Measurements from ENCODE around the gene ZNF846.
"Not testable (repeated sequence)": the region's sequence is repeated elsewhere in the genome, so short reads cannot be mapped to it uniquely, and the experiment has no call there.

ZNF846 gene

DNA sequence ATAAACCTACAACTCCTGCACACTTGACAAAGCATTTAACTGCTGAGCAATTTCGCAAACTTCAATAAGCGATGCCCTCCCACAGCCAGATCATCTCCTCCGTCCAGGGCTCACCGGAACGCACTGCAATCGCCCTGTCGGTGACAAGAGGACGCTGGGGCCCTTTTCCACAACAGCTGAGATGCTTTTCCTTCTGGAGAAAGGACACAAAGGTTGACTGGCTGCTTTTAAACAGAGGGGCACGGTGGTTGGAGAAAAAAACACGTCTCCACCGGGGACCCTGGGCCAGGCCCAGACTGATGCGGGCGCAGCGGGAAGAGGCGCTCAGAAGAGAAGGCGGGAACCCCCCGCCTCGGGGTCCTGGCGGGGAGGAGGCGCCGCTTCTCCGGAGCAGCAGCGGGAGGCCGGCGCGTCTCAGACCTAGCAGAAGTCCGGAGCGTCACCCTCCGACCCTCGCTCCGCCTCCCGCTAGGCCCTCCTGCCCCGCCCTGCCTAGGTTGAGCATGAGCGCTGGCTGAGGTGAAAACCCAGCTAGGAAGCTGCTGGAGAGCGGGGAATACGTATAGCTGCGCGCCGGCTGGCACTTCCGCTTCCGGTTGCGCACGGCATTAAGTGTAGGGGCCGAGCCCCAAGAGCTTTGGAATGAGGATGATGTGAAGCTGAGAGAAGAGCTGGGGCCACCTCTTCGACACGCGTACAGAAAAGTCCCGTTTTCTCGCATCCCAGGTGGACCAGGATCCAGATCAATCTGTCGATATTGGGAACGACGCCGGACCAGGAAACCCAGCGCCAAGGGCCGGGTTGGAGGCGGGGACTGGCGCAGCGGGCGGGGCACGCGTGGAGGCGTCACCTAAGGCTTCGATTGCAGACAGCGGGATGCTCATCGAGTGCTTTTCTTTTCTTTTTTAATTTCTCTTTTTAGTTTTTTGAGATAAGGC lies at the start of gene ZNF846:
Gene ZNF846 (minus strand): TSS at position 564 of the 938 bp plus-strand sequence. CDS start 3,788 bp downstream, outside the sequence.
- peak; percentile 88 for DNase-seq (ENCODE audit: low read depth)

GRCh38 chr19:9818175-9818733 lies 49.7 kb upstream of the ZNF846 start:
- DNase-seq (ENCODE audit: low read depth) = no peak
- H3K4me3 ChIP-seq (ENCODE audit: low read depth, low read length) = peak overlapping the region; percentile 100

More for the DNA sequence above, at the start of gene ZNF846:
- peak within 1 kb of the TSS; percentile 81 for H3K4me3 ChIP-seq (ENCODE audit: low read depth, low read length)

DNA sequence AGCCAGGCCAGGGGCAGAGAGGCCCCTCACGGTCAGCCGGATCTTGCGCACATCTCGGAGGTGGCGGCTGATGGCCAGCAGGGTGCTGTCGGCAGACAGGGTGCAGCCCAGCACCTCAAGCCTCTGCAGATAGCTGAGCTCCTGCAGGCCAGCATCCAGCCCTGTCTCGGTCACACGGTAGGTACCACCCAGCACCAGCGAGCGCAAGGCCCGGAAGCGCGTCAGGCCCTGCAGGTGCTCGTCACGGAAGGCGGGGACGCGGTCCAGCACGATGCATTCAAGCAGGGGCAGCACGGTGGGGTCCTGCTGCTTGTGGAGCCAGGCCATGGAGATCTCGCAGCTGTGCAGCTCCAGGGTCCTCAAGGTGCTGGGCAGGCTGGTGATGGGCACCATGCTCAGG lies 42.6 kb upstream of the ZNF846 start:
- no peak overlapping the region for H3K4me3 ChIP-seq (ENCODE audit: low read depth, low read length)
- DNase-seq (ENCODE audit: low read depth) = no peak

- no peak for DNase-seq (ENCODE audit: low read depth)
- H3K4me3 ChIP-seq (ENCODE audit: low read depth, low read length) = no peak overlapping the region
Measured at GRCh38 chr19:9808855-9809824, 40.6 kb upstream of the ZNF846 start.

DNA sequence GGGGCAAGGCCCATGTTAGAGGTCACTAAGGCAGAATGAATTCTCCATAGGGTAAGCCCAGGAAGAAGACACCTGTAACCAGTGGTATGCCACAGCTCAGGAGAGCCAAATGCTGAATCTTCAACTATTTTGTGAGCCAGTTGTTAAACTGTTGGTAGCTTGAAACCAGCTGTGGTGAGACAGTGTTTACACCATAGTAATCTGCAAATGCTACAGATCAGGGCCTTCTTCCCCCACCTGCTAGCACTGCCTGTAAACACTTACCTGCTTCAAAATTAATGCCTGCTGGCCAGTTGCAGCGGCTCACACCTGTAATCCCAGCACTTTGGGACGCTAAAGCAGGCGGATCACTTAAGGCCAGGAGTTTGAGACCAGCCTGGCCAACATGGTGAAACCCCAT lies 38.3 kb upstream of the ZNF846 start:
- no peak for DNase-seq (ENCODE audit: low read depth)
- H3K4me3 ChIP-seq (ENCODE audit: low read depth, low read length) = no peak overlapping the region

DNA sequence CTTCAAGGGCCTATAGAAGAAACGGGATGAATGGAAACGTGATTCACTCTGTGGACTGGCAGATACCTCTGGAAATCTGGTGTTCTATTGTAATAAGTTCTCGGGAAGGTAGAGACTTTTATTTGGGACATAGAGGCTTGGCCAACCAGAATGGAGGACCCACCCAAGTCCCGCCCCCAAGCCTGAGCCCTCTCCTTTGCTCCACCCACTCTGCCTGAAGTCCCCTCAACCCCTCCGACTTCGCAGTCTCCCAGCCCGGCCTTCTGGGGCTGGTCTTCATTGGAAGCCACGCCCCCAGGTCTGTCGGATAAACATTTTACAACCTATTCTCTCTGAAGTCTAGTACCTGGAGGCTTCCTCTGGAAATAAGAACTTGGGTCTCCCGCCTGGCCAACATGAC lies 33.4 kb upstream of the ZNF846 start:
- H3K4me3 ChIP-seq (ENCODE audit: low read depth, low read length) = no peak overlapping the region
- no peak for DNase-seq (ENCODE audit: low read depth)

GRCh38 chr19:9799162-9799561 lies 30.6 kb upstream of the ZNF846 start:
- no peak overlapping the region for H3K4me3 ChIP-seq (ENCODE audit: low read depth, low read length)
- DNase-seq (ENCODE audit: low read depth) = no peak

DNA sequence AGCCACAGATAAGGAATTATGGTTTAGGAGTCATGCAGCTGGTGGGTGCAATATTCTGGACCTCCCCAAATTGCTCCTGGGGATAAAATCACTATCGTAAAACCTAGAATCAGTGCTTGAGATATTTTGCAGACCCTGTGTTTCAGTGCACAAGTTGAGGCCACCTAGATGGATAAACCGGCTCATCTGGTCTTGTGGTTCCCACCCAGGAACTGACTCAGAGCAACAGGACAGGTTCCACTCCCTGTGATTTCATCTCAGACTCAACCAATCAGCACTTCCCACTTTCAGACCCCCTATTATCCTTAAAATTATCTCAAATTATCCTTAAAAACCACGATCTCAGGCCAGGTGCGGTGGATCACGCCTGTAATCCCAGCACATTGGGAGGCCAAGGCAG lies 29.3 kb upstream of the ZNF846 start:
- H3K4me3 ChIP-seq (ENCODE audit: low read depth, low read length) = no peak overlapping the region
- DNase-seq (ENCODE audit: low read depth) = no peak

DNA sequence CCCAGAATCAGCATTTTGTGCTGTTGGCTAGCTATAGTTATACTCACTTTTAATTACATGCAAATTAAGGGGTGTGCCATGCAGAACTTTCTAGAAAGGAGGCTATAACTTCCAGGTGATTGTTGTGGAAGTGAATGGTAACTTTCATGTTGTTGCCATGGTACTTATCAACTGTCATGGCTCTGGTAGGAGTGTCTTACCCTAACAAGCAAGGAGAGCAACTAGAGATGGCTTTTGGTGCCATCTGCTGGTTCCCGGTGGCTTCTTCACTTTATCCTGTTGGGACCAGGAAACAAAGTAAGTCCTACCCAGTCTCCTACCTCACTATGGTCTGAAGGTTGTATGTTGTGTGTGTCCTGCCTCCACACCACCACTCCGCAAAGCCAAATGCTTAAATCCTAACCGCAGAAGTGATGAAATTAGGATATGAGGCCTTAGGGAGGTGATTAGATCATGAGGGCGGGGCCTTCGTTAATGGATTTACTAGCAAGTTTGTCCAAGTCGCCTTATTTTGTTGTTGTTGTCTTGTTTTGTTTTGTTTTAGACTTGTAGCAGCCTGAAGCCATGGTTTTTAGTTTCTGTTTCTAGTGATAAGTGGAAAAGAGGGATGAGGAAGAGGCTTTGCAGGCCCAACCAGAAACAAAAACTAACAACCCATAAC lies 27.7 kb upstream of the ZNF846 start:
- H3K4me3 ChIP-seq (ENCODE audit: low read depth, low read length) = no peak overlapping the region
- DNase-seq (ENCODE audit: low read depth) = peak; percentile 54

- H3K4me3 ChIP-seq (ENCODE audit: low read depth, low read length) = peak overlapping the region; percentile 69
- no peak for DNase-seq (ENCODE audit: low read depth)
Measured at GRCh38 chr19:9793071-9793591, 24.6 kb upstream of the ZNF846 start.

GRCh38 chr19:9792206-9793070 lies 23.9 kb upstream of the ZNF846 start:
- peak; percentile 87 for DNase-seq (ENCODE audit: low read depth)
- peak overlapping the region; percentile 69 for H3K4me3 ChIP-seq (ENCODE audit: low read depth, low read length)

DNA sequence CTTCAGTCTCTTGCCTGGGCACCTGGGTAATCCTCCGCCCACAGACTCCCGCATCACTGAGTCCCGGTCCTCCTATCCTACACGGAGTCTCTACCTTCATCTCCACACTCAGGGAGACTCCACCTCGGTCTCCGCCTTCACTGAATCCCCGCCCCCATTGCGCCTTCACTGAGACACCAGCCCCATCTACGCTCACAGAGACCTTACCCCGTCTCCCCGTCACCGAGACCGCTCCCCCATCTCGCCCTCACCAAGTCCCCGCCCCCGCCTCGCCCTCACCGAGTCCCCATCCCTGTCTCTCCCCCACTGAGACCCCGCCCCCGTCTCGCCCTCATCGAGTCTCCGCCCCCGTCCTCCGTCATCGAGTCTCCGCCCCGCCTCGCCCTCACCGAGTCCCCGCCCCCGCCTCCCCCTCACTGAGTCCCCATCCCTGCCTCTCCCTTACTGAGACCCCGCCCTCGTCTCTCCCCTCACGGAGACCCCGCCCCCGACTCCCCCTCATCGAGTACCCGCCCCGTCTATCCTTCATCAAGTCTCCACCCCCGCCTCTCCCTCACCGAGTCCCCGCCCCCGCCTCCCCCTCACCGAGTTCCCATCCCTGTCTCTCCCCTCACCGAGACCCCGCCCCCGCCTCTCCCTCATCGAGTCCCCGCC lies 23.1 kb upstream of the ZNF846 start:
- peak overlapping the region; percentile 55 for H3K4me3 ChIP-seq (ENCODE audit: low read depth, low read length)
- DNase-seq (ENCODE audit: low read depth) = peak; percentile 89

GRCh38 chr19:9791073-9791367 lies 22.5 kb upstream of the ZNF846 start:
- DNase-seq (ENCODE audit: low read depth) = not testable (repeated sequence)
- peak overlapping the region; percentile 47 for H3K4me3 ChIP-seq (ENCODE audit: low read depth, low read length)

GRCh38 chr19:9789579-9789978 lies 21.0 kb upstream of the ZNF846 start:
- DNase-seq (ENCODE audit: low read depth); H3K4me3 ChIP-seq (ENCODE audit: low read depth, low read length): not testable (repeated sequence)

DNA sequence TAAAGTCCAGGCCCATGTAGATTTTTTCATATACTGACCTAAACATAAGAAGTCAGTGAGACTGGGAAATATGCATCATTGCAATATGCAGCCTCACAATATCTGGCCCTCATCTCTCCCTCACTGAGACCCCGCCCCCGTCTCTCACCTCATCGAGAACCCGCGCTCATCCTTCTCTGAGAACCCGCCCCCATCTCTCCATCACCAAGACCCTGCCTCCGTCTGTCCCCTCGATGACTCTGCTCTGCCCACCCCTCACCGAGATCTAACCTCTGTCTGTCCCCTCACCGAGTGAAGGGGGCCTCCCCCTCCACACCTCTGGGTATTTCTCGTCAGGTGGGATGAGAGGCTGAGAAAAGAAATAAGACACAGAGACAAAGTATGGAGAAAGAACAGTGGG lies 20.5 kb upstream of the ZNF846 start:
- no peak for DNase-seq (ENCODE audit: low read depth)
- no peak overlapping the region for H3K4me3 ChIP-seq (ENCODE audit: low read depth, low read length)

- not testable (repeated sequence) for DNase-seq (ENCODE audit: low read depth); H3K4me3 ChIP-seq (ENCODE audit: low read depth, low read length)
Measured at GRCh38 chr19:9788604-9789003, 20.1 kb upstream of the ZNF846 start.

GRCh38 chr19:9786819-9787218 lies 18.3 kb upstream of the ZNF846 start:
- no peak overlapping the region for H3K4me3 ChIP-seq (ENCODE audit: low read depth, low read length)
- DNase-seq (ENCODE audit: low read depth) = no peak

GRCh38 chr19:9786342-9786741 lies 17.8 kb upstream of the ZNF846 start:
- no peak for DNase-seq (ENCODE audit: low read depth)
- peak overlapping the region; percentile 77 for H3K4me3 ChIP-seq (ENCODE audit: low read depth, low read length)

All from skeletal muscle cell (primary cell).